B cell (primary cell): ENCODE measurements around the gene NKX6-1. TPM values are rescaled to one million over a fixed set of nuclear protein-coding genes. Genes with fewer than 3 reads are reported as not detected.

Source experiments
- ATAC-seq: fragments of 200-7000 bp; cut with Tn5 transposase; one replicate; pipeline ENCODE4 v1.10.0; 2021; ENCODE audit warnings: low read depth, mild to moderate bottlenecking, moderate number of reproducible peaks, moderate library complexity
- CTCF ChIA-PET: fragments of 350-600 bp; sonication (Branson Sonifier 250); formaldehyde crosslinking; loops from one replicate; lab custom pipeline; 2021; ENCODE audit warnings: antibody characterized with exemption, inconsistent platforms; lab: Charles Lee
- POLR2A ChIA-PET: fragments of 350-600 bp; sonication (Branson Sonifier 250); formaldehyde crosslinking; loops from one replicate; lab custom pipeline; 2021; ENCODE audit warnings: antibody characterized with exemption; lab: Charles Lee
- DNase-seq: peaks from one replicate; pipeline ENCODE4 v3.0.0; 2013
- H2AFZ ChIP-seq: 2 replicates; pipeline ENCODE4 v1.6.1; 2012; ENCODE audit warnings: mild to moderate bottlenecking, low read depth, low read length; ENCODE audit not compliant: insufficient read depth, poor library complexity, severe bottlenecking
- H3K27ac ChIP-seq, 2 donors: 1 replicate in 1 of 2; 2 replicates in 1 of 2; pipeline ENCODE4 v1.5.1; 2012 to 2013; ENCODE audit warnings: low read length in 2 of 2, mild to moderate bottlenecking in 2 of 2, moderate library complexity in 1 of 2
- H3K27me3 ChIP-seq, 4 experiments: fragments of 200-600 bp in 1 of 4; sonication (generic) in 1 of 4; replicated peaks in 1 of 4; 1 replicate in 2 of 4; 2 replicates in 2 of 4; pipeline versions ENCODE4 v1.6.1 to v1.7.0; 2013 to 2016; ENCODE audit warnings: low read length in 3 of 4, mild to moderate bottlenecking in 2 of 4, mixed read lengths in 1 of 4, moderate library complexity in 1 of 4; ENCODE audit not compliant: insufficient read depth in 4 of 4, control insufficient read depth in 3 of 4; ENCODE audit errors: control extremely low read depth in 1 of 4
- H3K36me3 ChIP-seq, 2 experiments: replicated peaks in 1 of 2; 1 replicate in 1 of 2; 2 replicates in 1 of 2; pipeline versions ENCODE4 v1.6.1 to v1.7.1; 2013; ENCODE audit warnings: low read length in 1 of 2; ENCODE audit not compliant: insufficient read depth in 2 of 2, control insufficient read depth in 1 of 2; ENCODE audit errors: control extremely low read depth in 1 of 2, extremely low read depth in 1 of 2
- H3K4me1 ChIP-seq, 2 donors: fragments of 200-600 bp in 1 of 2; sonication (generic) in 1 of 2; 1 replicate in 1 of 2; 2 replicates in 1 of 2; pipeline versions ENCODE4 v1.5.1 to v1.6.1; 2013 to 2017; ENCODE audit warnings: low read length in 2 of 2; ENCODE audit not compliant: control insufficient read depth in 2 of 2, insufficient read depth in 2 of 2
- H3K4me2 ChIP-seq: replicated peaks from 2 replicates; pipeline ENCODE3; 2012; ENCODE audit warnings: mild to moderate bottlenecking, low read depth, low read length; ENCODE audit not compliant: poor library complexity, severe bottlenecking
- H3K4me3 ChIP-seq, 5 experiments: fragments of 200-600 bp in 1 of 5; sonication (generic) in 1 of 5; 1 replicate in 3 of 5; 2 replicates in 2 of 5; pipeline versions ENCODE4 v1.5.1 to v1.7.0; 2011 to 2016; ENCODE audit warnings: low read length in 4 of 5, mild to moderate bottlenecking in 4 of 5, low read depth in 2 of 5, control low read depth in 1 of 5, moderate library complexity in 1 of 5; ENCODE audit not compliant: insufficient read depth in 1 of 5; ENCODE audit errors: control extremely low read depth in 1 of 5, extremely low read depth in 1 of 5
- H3K79me2 ChIP-seq: fragments of 200-600 bp; sonication (generic); one replicate; pipeline ENCODE4 v1.6.0; 2016; ENCODE audit warnings: low read length; ENCODE audit not compliant: control insufficient read depth, insufficient read depth
- H3K9ac ChIP-seq: fragments of 200-600 bp; sonication (generic); 2 replicates; pipeline ENCODE4 v1.6.1; 2017; ENCODE audit warnings: mild to moderate bottlenecking, low read length, moderate library complexity
- H3K9me3 ChIP-seq, 3 donors: one replicate each; pipeline versions ENCODE4 v1.6.1 to v1.7.1; 2013; ENCODE audit warnings: low read length in 2 of 3; ENCODE audit not compliant: control insufficient read depth in 2 of 3, insufficient read depth in 1 of 3; ENCODE audit errors: control extremely low read depth in 1 of 3
- H4K20me1 ChIP-seq: 2 replicates; pipeline ENCODE4 v1.6.0; 2012; ENCODE audit warnings: mild to moderate bottlenecking, low read length; ENCODE audit not compliant: insufficient read depth, control insufficient read depth, poor library complexity, severe bottlenecking
- H3K27ac Mint-ChIP-seq: one replicate; pipeline ENCODE4 v1.8.0; 2021; ENCODE audit warnings: mixed read lengths
- H3K27me3 Mint-ChIP-seq: one replicate; pipeline ENCODE4 v1.8.0; 2021; ENCODE audit warnings: mixed read lengths
- H3K4me1 Mint-ChIP-seq: one replicate; pipeline ENCODE4 v1.8.0; 2021; ENCODE audit warnings: mixed read lengths
- H3K4me3 Mint-ChIP-seq: one replicate; pipeline ENCODE4 v1.8.0; 2021; ENCODE audit warnings: mixed read lengths
- H3K9me3 Mint-ChIP-seq: one replicate; pipeline ENCODE4 v1.8.0; 2022; ENCODE audit warnings: mixed read lengths; ENCODE audit not compliant: insufficient read depth
- EZH2 ChIP-seq: IDR thresholded peaks from 2 replicates; pipeline ENCODE4 v1.6.1; 2012; ENCODE audit warnings: borderline replicate concordance, low read depth, mild to moderate bottlenecking, moderate library complexity, low read length; ENCODE audit not compliant: insufficient read depth, poor library complexity, severe bottlenecking
- WGBS: methylation state at CpG from one replicate; pipeline ENCODE4 v1.1.5; 2013; ENCODE audit warnings: missing lambda C conversion rate; ENCODE audit not compliant: insufficient coverage; 5-methylcytosine and 5-hydroxymethylcytosine counted together
- intact Hi-C: fragments of 100-400 bp; cut with micrococcal nuclease; formaldehyde crosslinking; loops from one replicate; pipeline ENCODE4 v1.10.0; 2022
- polyA plus RNA-seq: library from polyadenylated mRNA; depleted of rRNA; stranded (reverse); fragments of >200 nt; gene quantifications from 2 replicates; pipeline ENCODE4 v1.2.3, GENCODE V29; 2012
- total RNA-seq, 2 donors: library from RNA; stranded (reverse); fragments of 120-200 nt in 1 of 2; gene quantifications; 1 replicate in 1 of 2; 2 replicates in 1 of 2; pipeline versions ENCODE4 v1.2.3 to v1.2.4, GENCODE V29; 2013 to 2022
- TF ChIP-seq, protein P1 (sequence below): fragments of 200-600 bp; IDR thresholded peaks from one replicate; pipeline ENCODE4 v1.8.0; 2022; ENCODE audit warnings: antibody characterized with exemption, mild to moderate bottlenecking

Gene NKX6-1
- total and polyA plus RNA-seq, 2 donors (not counting 1 experiment from before 2014, with no cell fraction given), result not detected

DNA sequence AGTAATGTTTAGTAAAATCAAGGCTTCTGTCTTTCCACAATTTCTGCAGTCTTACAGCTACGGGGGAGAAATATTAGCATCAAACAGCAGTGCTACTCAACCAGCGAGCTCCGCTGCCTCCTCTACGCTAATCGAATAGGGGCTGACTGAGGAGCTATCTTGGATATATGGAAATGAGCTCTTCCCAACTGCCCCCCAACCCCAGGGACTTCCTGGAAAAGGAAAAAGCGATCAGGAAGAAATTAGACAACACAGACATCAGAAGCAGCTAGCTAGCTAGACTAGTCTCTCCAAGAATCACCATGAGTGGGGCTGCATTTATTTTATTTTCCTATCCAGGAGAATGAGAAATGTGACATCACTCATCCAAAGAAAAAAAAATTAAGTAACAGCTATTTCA, 7.6 kb downstream of the NKX6-1 start:
- Histone ChIP-seq H2AFZ (no peak overlapping the region), H3K27me3 (peaks cover 3 to 69% (median 54%) of the 10 kb centered on the region in 4 experiments), H3K27ac (no peak overlapping the region), H3K4me1 (peaks cover 7 to 16% of the 10 kb centered on the region in 2 donors), H3K36me3 (no peaks in the 10 kb centered on the region), H3K4me2 (no peak overlapping the region), H4K20me1 (no peaks in the 10 kb centered on the region), H3K4me3 (no peak overlapping the region), H3K9ac (no peak overlapping the region), H3K9me3 (peaks cover 1 to 22% (median 7%) of the 10 kb centered on the region in 3 donors), H3K79me2 (no peaks in the 10 kb centered on the region)
- Mint-ChIP-seq H3K27me3 (peaks cover 78% of the 10 kb centered on the region), H3K27ac (no peak overlapping the region), H3K4me1 (peaks cover 9% of the 10 kb centered on the region), H3K9me3 (peaks cover 2% of the 10 kb centered on the region), H3K4me3 (no peak overlapping the region)
- no peak for TF ChIP-seq EZH2
- TF ChIP-seq, protein P1, sequence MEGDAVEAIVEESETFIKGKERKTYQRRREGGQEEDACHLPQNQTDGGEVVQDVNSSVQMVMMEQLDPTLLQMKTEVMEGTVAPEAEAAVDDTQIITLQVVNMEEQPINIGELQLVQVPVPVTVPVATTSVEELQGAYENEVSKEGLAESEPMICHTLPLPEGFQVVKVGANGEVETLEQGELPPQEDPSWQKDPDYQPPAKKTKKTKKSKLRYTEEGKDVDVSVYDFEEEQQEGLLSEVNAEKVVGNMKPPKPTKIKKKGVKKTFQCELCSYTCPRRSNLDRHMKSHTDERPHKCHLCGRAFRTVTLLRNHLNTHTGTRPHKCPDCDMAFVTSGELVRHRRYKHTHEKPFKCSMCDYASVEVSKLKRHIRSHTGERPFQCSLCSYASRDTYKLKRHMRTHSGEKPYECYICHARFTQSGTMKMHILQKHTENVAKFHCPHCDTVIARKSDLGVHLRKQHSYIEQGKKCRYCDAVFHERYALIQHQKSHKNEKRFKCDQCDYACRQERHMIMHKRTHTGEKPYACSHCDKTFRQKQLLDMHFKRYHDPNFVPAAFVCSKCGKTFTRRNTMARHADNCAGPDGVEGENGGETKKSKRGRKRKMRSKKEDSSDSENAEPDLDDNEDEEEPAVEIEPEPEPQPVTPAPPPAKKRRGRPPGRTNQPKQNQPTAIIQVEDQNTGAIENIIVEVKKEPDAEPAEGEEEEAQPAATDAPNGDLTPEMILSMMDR, result no peak
- no CpG with 5 or more reads among the region's 6 CpGs for WGBS
- intact Hi-C loops, result loop anchor here (10.0 kb wide), 1 partner anchor 93 kb away; the partner anchor contains the start of gene CDS1
- ChIA-PET POLR2A (no interaction called here), CTCF (interaction anchor here (0.7 kb wide), 1 partner anchor 23 kb away, joined by 3 read pairs; no protein-coding TSS in a partner anchor)
- DNase-seq (no peak), ATAC-seq (no peak)

DNA sequence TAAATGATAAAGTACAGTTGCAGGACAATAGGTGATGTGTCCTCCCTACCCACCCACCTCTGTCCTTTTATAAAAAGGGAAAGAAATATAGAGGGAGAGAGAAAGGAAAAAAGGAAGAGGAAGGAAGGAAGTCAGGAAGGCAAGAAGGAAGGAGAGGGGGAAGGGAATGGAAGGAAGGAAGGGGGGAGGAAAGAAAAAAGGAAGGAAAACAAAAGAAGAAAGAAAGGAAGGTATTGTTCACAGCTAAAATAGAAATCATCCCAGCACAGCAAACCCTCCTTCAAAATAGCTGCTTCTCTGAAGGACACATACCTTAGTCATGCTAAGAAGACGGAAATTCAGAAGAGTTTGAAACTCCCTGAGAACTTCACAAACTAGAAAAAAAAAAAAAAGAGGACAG, 8.4 kb downstream of the NKX6-1 start:
- WGBS, result no CpG with 5 or more reads among the region's 1 CpG
- H3K4me3 Mint-ChIP-seq, result no peak overlapping the region
- Histone ChIP-seq H3K4me1 (peaks cover 7 to 12% of the 10 kb centered on the region in 2 donors), H3K27me3 (peaks cover 3 to 69% (median 48%) of the 10 kb centered on the region in 4 experiments), H3K9me3 (peaks cover 3 to 14% (median 4%) of the 10 kb centered on the region in 3 donors), H3K79me2 (no peaks in the 10 kb centered on the region), H3K4me3 (no peak overlapping the region), H3K4me2 (no peak overlapping the region), H3K9ac (no peak overlapping the region), H3K36me3 (no peaks in the 10 kb centered on the region), H4K20me1 (no peaks in the 10 kb centered on the region), H2AFZ (no peak overlapping the region), H3K27ac (no peak overlapping the region)
- ChIA-PET CTCF (interaction anchor here (0.7 kb wide), 1 partner anchor 24 kb away, joined by 3 read pairs; no protein-coding TSS in a partner anchor), POLR2A (no interaction called here)
- DNase-seq, result no peak
- peaks cover 80% of the 10 kb centered on the region for H3K27me3 Mint-ChIP-seq
- TF ChIP-seq EZH2, result no peak
- TF ChIP-seq, protein P1, result no peak
- no peak for ATAC-seq
- H3K27ac Mint-ChIP-seq, result no peak overlapping the region
- intact Hi-C loops, result loop anchor here (10.0 kb wide), 1 partner anchor 94 kb away; the partner anchor contains the start of gene CDS1
- H3K4me1 Mint-ChIP-seq, result peaks cover 9% of the 10 kb centered on the region
- H3K9me3 Mint-ChIP-seq, result peaks cover 2% of the 10 kb centered on the region
